GM19238 (cell line): ENCODE measurements around the gene UBE2V1.
"Not testable (repeated sequence)": the region's sequence is repeated elsewhere in the genome, so short reads cannot be mapped to it uniquely, and the experiment has no call there.

Experiments
- DNase-seq: peaks from one replicate; pipeline ENCODE4 v3.0.0; 2011; ENCODE audit warnings: low spot score; ENCODE audit not compliant: insufficient read length

Gene UBE2V1

GRCh38 chr20:50115591-50116367 lies 2.8 kb upstream of the UBE2V1 start:
- peak; percentile 86 for DNase-seq

DNA sequence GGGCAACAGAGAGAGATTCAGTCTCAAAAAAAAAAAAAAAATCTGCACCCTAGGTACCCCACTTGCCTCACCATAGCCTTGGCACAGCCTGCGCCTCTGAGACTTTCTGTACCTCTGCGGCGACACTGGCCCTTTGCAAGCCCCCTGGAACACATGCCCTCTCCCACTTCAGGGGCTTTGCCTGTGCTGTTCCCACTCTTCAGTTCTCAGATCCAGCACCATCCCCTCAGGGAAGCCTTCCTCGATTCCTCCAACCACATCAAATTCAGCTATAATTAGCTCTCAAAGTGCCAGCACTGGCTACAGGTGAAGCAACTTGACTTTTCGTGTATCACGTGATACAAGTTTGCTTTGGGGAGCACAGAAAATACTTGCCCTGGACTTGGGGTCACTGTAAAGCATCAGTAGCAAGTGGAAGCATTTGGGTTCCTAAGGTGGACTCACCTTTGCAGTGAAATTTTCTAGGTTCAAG lies 2.1 kb upstream of the UBE2V1 start:
- no peak for DNase-seq

- DNase-seq, result no peak
Measured at GRCh38 chr20:50113420-50114224, 672 bp upstream of the UBE2V1 start.

- no peak for DNase-seq
Measured at GRCh38 chr20:50111829-50112495, 988 bp downstream of the UBE2V1 start.

DNA sequence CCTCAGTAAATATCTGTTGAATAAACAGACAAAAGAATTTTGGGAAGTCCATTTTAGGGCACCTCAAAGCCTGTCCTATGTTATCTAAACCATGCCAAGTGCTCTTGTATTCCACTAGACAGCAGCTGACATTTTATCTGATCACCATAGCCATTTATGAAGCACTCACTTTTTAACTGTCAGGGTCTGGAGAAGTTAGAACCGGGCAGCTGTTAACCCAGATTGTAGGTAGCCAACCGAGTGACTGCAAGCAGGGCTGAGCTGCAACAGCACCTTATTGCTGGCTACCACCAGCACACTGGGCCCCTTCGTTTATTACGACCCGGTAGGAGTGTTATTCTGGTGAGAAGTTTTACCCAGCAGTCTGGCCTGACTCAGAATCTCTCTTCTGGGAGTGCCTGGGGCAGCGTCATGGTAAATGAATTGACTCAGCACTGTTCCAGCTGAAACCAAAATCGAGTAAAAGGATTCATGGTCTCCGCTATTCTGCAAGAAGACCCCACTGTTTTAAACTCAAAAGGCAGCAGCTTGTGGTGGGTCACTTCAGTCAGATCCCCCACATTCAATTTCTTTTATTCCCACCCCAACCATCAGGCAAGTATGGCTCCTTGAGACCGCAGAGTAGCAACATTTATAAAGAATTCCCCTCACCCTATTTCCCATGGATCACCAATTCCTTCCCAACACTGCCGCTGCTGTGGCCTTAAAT lies 1.7 kb downstream of the UBE2V1 start:
- no peak for DNase-seq

DNA sequence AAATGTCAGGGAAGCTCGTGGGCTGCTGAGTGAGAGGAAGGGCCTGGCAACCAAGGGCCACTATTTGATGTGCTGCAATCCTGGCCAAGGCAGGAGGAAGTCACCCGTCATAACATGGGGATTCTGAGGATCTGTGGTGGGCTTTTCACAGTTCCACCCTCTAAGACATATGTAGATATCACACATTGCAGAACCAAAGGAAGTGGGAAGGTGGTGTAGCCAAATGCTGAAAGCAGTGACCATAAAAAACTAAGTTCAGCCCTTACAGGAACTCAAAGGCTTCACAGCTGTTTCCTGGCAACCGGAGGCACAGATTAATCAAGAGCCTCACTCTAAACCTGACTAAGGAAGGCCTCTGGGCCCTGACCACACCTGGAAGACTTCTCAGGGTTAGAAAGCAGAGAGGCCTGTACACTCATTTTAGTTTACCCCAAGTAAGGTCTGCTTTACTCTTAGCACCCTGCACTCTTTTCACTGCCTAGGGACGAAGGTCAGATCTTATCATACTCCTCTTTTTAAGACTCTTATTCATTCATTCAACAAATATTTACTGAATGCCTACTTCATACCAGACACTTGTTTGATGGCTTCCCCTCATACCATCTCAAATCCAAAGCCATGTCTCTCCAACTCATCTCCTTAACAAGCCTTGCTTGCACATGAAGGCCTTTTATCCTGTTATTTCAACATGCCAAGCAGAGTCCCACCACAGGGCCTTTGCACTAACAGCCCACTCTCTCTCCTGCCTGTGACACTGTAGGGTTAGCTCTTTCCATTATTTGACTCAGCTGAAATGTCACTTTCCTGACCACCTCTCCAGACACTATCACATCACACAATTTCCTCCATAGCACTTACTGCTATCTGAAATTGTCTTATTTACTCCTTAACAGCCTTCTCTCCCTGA lies 2.6 kb downstream of the UBE2V1 start:
- DNase-seq, result peak; percentile 42

- no peak for DNase-seq
Measured at GRCh38 chr20:50108556-50109235, 4.3 kb downstream of the UBE2V1 start.

- DNase-seq, result no peak
Measured at GRCh38 chr20:50107796-50108331, 5.1 kb downstream of the UBE2V1 start.

- no peak for DNase-seq
Measured at GRCh38 chr20:50107086-50107660, 5.8 kb downstream of the UBE2V1 start.

DNA sequence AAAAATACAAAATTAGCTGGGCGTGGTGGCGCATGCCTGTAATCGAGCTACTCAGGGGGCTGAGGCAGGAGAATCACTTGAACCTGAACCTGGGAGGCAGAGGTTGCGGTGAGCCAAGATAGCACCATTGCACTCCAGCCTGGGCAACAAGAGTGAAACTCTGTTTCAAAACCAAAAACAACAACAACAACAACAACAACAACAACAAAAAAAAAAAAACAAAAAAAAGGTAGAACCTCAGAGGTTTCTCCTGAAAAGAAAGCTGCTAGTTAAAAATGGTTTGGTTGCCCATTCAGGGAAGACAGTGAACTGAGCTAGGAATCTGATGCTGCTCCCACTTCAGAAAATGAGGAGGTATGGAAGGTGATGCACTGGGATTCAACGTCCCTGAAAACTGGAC lies 6.3 kb downstream of the UBE2V1 start:
- DNase-seq, result not testable (repeated sequence)

DNA sequence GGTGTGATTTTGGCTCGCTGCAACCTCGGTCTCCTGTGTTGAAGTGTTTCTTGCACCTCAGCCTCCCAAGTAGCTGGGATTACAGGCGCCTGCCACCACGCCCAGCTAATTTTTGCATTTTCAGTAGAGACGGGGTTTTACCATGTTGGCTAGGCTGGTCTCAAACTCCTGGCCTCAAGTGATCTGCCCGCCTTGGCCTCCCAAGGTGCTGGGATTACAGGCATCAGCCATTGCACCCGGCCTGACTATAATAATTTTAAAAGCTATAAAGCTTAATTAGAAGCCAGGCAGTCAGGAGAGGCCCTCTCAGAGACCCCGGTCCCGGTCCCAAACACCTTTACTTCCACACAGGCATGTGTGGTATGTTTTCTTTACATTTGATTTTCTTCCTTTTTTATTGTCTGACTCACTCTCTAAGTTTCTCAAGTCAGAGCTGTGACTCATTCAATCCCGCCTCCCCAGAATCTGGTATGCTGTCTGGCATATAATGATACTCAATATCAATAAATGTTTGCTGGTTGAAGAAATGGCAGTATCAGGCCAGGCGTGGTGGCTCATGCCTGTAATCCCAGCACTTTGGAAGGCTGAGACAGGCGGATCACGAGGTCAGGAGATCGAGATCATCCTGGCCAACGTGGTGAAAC lies 9.4 kb downstream of the UBE2V1 start:
- DNase-seq, result not testable (repeated sequence)

- DNase-seq, result not testable (repeated sequence)
Measured at GRCh38 chr20:50102551-50102950, 10.4 kb downstream of the UBE2V1 start.

DNA sequence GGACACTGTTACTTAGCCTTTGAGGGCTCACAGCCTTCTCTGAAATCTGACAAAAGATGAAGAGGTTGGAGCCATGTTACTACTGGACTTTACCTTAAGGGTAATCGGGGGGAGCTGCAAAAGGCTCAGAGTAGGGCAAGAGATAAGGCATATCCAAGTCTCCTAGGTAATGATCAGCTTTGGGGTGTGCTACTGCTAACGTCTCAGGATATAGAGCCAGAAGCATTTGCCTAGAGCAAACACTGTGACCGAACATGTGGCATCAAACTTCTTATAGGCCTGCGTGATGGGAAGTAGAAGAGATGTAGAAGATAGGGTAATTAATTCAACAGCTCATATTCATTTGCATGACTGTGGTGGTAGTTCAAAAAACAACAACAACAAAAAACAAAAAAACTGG lies 11.1 kb downstream of the UBE2V1 start:
- DNase-seq, result no peak

GRCh38 chr20:50101281-50101680 lies 11.7 kb downstream of the UBE2V1 start:
- no peak for DNase-seq

DNA sequence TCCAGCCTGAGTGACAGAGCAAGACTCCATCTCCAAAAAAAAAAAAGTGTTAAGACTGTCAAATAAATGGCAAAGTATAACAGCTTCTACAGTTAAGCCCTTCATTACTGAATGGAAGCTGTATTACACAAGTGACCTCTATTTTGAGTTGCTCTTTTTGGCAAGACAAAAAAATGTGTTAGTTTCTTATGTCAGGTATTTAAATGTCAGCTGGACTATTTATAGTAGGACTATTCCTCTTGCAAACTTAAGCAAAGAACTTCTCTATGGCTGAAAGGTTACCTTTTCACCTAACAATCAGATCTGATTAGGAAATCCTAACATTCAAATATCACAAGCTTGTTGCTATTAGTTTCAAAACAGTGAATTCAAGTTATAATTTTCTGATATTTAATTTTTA lies 12.4 kb downstream of the UBE2V1 start:
- no peak for DNase-seq

DNA sequence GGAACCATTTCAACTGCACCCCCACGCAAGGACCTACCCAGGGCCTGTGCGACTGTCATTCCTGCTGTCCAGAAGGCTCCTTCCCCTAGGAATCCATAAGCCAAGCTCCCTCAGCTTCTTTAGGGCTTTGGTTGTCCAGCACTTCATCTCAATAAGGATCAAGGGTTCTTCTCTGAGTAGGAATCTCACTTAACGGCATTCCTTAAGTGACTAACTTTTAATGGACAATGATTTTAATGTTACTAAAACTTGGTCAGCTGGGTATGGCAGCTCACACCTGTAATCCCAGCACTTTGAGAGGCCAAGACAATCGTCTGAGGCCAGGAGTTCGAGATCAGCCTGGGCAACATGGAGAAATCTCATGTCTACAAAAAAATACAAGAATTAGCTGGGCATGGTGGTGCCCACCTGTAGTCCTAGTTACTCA lies 13.4 kb downstream of the UBE2V1 start:
- DNase-seq, result no peak

- no peak for DNase-seq
Measured at GRCh38 chr20:50099113-50099512, 13.8 kb downstream of the UBE2V1 start.

DNA sequence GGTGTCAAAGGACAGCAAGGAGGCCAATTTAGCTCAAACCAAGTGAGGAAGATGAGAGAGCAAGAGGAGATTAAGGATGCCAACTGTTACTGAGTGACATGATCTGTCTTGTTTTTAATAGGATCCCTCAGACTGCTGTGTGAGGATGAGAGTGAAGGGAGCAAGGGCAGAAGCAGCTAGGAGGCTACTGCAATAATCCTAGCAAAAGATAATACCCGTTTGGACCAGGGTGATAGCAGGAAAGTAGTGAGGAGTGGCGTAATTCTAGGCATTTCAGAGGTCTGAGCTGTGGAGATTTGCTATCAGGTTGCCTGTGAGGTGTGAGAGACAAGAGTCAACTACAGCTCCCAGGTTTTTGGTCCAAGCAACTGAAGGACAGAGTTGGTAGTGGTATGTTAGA lies 14.7 kb downstream of the UBE2V1 start:
- DNase-seq, result no peak

DNA sequence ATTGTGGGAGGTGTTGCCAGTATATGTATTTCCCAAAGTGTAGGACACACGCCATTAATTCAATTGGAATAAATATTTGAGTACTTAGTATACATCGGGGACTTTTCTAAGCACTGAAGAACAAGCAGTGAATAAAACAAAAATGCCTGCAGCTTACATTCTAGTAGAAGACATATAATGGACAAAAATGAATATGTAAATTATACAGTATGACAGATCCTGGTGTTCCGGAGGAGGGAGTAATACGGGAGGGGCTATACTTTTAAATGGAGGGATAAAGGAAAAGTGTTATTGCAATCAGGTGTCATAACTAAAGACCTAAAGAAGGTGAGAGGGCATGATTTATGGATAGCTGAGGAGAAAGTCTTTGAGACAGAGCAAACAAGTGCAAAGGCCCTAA lies 15.1 kb downstream of the UBE2V1 start:
- no peak for DNase-seq
